ENCODE results near the gene PALM. TPM values are rescaled to one million over a fixed set of nuclear protein-coding genes. Genes with fewer than 3 reads are reported as not detected.
"Not testable (repeated sequence)": the region's sequence is repeated elsewhere in the genome, so short reads cannot be mapped to it uniquely, and the experiment has no call there.

Gene PALM
- polyA plus RNA-seq, 4 donors, result 12.4 to 37.6 (median 25.3) TPM

DNA sequence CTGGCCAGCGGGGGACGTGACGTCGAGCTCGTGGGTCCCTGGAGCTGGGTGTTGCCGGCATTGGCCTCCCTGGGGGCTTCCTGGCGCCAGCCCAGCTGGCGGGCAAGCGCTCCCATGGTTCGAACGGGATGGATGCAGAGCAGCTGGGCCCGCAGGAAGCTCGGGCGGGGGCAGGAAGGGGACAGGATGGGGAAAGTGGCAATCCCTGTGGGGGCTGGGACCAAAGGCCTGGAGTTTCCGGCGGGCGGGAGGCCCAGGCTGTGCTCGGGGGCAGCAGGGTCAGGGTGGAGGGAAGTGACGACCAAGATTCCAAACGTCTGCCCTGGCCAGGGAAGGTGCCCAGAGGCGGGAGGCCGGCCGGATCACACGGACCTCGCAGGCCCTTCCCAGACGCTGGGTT, 19.3 kb downstream of the PALM start:
- WGBS, 3 donors, result 50 to 60% (median 57%) methylated on average over 26 of the region's 26 CpGs
- Histone ChIP-seq H3K36me3 (ENCODE audit: control insufficient read depth in 3 of 3, insufficient read depth in 2 of 3, low read depth in 1 of 3, low read length in 3 of 3) (peaks cover 0 to 45% (median 0%) of the 10 kb centered on the region in 3 donors), H3K4me3 (ENCODE audit: low read depth in 1 of 3, low read length in 3 of 3) (no peak overlapping the region), H3K9me3 (ENCODE audit: control insufficient read depth in 2 of 2, insufficient read depth in 1 of 2, low read depth in 1 of 2, low read length in 1 of 2) (no peaks in the 10 kb centered on the region), H3K27ac (ENCODE audit: low read depth in 1 of 3, low read length in 2 of 3) (peak overlapping the region in 2 of 3 donors; percentile 13 to 68), H3K4me1 (ENCODE audit: control insufficient read depth in 3 of 3, insufficient read depth in 2 of 3, low read depth in 1 of 3, low read length in 2 of 3) (peaks cover 0 to 4% (median 0%) of the 10 kb centered on the region in 3 donors), H3K27me3 (ENCODE audit: control insufficient read depth in 3 of 3, insufficient read depth in 3 of 3, low read length in 3 of 3) (no peaks in the 10 kb centered on the region)
- FAIRE-seq (no peak), DNase-seq (no peak)

DNA sequence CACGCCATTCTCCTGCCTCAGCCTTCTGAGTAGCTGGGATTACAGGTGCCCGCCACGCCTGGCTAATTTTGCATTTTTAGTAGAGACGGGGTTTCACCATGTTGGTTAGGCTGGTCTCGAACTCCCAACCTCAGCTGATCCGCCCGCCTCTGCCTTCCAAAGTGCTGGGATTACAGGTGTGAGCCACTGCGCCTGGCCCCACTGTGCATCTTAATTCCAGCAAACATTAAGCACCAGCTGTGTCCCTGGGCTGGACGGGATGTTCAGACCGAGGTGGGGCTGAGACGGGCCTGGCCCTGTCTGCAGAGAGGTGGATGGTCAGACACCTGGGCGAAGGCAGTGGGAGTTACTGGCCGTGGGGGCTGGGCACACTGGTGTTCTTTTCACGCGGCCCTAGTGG, 20.8 kb downstream of the PALM start:
- H3K27me3 ChIP-seq (ENCODE audit: control insufficient read depth in 3 of 3, insufficient read depth in 3 of 3, low read length in 3 of 3); H3K27ac ChIP-seq (ENCODE audit: low read depth in 1 of 3, low read length in 2 of 3); FAIRE-seq; H3K4me3 ChIP-seq (ENCODE audit: low read depth in 1 of 3, low read length in 3 of 3); H3K9me3 ChIP-seq (ENCODE audit: control insufficient read depth in 2 of 2, insufficient read depth in 1 of 2, low read depth in 1 of 2, low read length in 1 of 2); DNase-seq; H3K4me1 ChIP-seq (ENCODE audit: control insufficient read depth in 3 of 3, insufficient read depth in 2 of 3, low read depth in 1 of 3, low read length in 2 of 3): not testable (repeated sequence)
- H3K36me3 ChIP-seq (ENCODE audit: control insufficient read depth in 3 of 3, insufficient read depth in 2 of 3, low read depth in 1 of 3, low read length in 3 of 3), result peaks cover 0 to 57% (median 0%) of the 10 kb centered on the region in 3 donors
- WGBS, 3 donors, result 80 to 88% (median 88%) methylated on average over 15 of the region's 15 CpGs

DNA sequence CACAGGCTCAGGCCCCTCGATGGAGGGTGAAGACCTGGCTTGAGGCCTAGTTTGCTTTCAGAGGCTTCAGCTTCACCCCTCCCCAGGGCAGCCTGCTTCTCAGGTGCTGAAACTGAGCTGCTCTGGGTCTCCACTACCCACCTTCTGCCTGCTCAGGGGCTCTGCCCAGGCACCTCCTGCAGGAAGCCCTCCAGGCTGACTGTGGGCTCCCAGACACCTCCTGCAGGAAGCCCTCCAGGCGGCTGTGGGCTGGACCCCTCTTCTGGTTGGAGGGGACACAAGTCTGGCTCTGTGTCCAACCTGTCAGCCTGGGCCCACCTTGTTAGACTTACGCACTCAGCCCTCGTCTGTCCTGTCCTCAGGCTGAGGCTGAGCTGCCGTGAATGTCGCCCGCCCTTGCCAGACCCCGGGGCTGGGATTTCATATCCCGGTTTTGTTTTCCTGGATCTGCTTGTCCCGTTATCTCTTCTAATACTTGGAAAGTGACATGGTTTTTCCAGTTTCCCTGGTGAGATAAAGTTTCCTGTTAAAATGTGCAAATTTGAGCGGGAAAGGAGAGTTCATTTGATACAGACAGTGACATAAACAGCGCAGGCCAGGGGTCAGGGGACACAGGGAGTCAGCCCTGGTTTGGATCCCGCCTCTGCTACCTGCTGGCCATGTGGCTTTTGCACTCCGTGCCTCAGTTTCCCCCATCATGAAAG, 21.4 kb downstream of the PALM start:
- Histone ChIP-seq H3K4me1 (ENCODE audit: control insufficient read depth in 3 of 3, insufficient read depth in 2 of 3, low read depth in 1 of 3, low read length in 2 of 3) (peaks cover 0 to 9% (median 0%) of the 10 kb centered on the region in 3 donors), H3K27me3 (ENCODE audit: control insufficient read depth in 3 of 3, insufficient read depth in 3 of 3, low read length in 3 of 3) (no peaks in the 10 kb centered on the region), H3K36me3 (ENCODE audit: control insufficient read depth in 3 of 3, insufficient read depth in 2 of 3, low read depth in 1 of 3, low read length in 3 of 3) (peaks cover 0 to 62% (median 0%) of the 10 kb centered on the region in 3 donors), H3K27ac (ENCODE audit: low read depth in 1 of 3, low read length in 2 of 3) (no peak overlapping the region), H3K4me3 (ENCODE audit: low read depth in 1 of 3, low read length in 3 of 3) (no peak overlapping the region), H3K9me3 (ENCODE audit: control insufficient read depth in 2 of 2, insufficient read depth in 1 of 2, low read depth in 1 of 2, low read length in 1 of 2) (no peaks in the 10 kb centered on the region)
- no peak for DNase-seq
- WGBS, 3 donors, result 62 to 80% (median 68%) methylated on average over 14 of the region's 14 CpGs
- FAIRE-seq, result no peak

DNA sequence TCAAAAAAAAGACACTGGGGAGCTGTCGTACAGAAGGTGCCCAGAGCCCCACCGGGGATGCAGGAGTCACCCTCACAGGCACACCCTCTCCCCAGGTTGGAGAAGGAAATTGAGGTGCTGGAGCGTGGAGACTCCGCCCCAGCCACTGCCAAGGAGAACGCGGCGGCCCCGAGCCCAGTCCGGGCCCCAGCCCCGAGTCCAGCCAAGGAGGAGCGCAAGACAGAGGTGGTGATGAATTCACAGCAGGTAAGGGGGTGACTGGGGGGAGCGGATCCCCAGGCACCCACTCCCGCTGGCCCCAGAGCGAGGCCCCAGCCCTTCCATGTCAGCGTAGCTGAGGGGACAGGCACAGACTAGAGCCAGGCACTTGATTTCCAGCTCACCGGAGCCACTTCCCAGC, 22.3 kb downstream of the PALM start:
- Histone ChIP-seq H3K4me3 (ENCODE audit: low read depth in 1 of 3, low read length in 3 of 3) (no peak overlapping the region), H3K4me1 (ENCODE audit: control insufficient read depth in 3 of 3, insufficient read depth in 2 of 3, low read depth in 1 of 3, low read length in 2 of 3) (peaks cover 0 to 14% (median 0%) of the 10 kb centered on the region in 3 donors), H3K36me3 (ENCODE audit: control insufficient read depth in 3 of 3, insufficient read depth in 2 of 3, low read depth in 1 of 3, low read length in 3 of 3) (peaks cover 0 to 59% (median 0%) of the 10 kb centered on the region in 3 donors), H3K27ac (ENCODE audit: low read depth in 1 of 3, low read length in 2 of 3) (no peak overlapping the region), H3K9me3 (ENCODE audit: control insufficient read depth in 2 of 2, insufficient read depth in 1 of 2, low read depth in 1 of 2, low read length in 1 of 2) (no peaks in the 10 kb centered on the region), H3K27me3 (ENCODE audit: control insufficient read depth in 3 of 3, insufficient read depth in 3 of 3, low read length in 3 of 3) (no peaks in the 10 kb centered on the region)
- FAIRE-seq, result no peak
- no peak for DNase-seq
- 64 to 92% (median 78%) methylated on average over 15 to 16 of the region's 16 CpGs for WGBS, 3 donors

DNA sequence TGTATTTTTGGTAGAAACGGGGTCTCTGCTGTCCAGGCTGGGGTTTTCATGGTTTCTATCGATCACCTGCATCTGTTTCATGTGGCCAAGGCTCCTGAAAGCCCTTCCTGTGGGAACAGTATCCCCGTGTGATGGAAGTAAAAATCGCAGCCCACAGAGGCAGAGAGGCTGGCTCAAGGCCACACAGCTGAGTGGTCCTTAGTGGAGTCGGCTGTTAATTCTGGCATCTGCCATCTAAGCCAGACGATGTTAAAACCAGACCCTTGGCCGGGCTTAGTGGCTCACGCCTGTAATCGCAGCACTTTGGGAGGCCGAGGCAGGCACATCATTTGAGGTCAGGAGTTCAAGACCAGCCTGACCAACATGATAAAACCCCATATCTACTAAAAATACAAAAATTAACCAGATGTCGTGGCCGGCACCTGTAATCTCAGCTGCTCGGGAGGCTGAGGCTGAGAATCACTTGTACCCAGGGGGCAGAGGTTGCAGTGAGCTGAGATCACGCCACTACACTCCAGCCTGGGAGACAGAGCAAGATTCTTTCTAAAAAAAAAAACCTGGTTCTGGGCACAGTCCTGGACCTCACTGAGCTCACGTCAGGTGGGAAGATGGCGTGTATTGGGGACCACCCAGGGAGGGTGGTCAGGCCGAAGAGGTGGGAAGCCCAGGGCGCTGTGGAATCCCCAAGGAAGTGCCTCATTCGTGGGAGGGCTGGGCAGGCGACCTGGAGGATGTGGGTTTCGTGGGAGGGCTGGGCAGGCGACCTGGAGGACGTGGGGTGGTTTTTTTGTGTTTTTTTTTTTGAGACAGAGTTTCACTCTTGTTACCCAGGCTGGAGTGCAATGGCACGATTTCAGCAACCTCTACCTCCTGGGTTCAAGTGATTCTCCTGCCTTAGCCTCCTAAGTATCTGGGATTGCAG, 23.7 kb downstream of the PALM start:
- no peak for FAIRE-seq
- WGBS, 3 donors, result 34 to 67% (median 48%) methylated on average over 24 of the region's 24 CpGs
- H3K9me3 ChIP-seq (ENCODE audit: control insufficient read depth in 2 of 2, insufficient read depth in 1 of 2, low read depth in 1 of 2, low read length in 1 of 2), result no peaks in the 10 kb centered on the region

DNA sequence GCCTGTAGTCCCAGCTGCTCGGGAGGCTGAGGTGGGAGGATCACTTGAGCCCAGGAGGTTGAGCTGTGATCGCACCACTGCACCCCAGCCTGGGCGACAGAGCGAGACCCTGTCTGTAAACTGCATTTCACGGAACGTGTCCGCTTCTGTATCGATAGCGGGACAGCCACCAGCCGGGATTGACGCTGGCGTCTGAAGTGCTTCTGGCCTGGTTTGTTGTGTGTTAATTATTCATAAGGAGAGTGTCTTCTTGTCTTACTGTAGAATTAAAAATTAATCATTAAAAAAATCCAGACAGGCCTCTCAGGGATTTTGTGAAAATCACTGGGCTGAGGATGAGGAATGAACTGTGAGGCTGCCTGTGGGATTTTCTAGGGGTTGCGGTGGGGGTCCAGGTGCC, 26.0 kb downstream of the PALM start:
- no peak overlapping the region for H3K4me3 ChIP-seq (ENCODE audit: low read depth in 1 of 3, low read length in 3 of 3)

More for the DNA sequence above, 23.7 kb downstream of the PALM start:
- Histone ChIP-seq H3K27ac (ENCODE audit: low read depth in 1 of 3, low read length in 2 of 3) (no peak overlapping the region), H3K4me3 (ENCODE audit: low read depth in 1 of 3, low read length in 3 of 3) (no peak overlapping the region), H3K27me3 (ENCODE audit: control insufficient read depth in 3 of 3, insufficient read depth in 3 of 3, low read length in 3 of 3) (no peaks in the 10 kb centered on the region), H3K4me1 (ENCODE audit: control insufficient read depth in 3 of 3, insufficient read depth in 2 of 3, low read depth in 1 of 3, low read length in 2 of 3) (peaks cover 0 to 27% (median 0%) of the 10 kb centered on the region in 3 donors), H3K36me3 (ENCODE audit: control insufficient read depth in 3 of 3, insufficient read depth in 2 of 3, low read depth in 1 of 3, low read length in 3 of 3) (peaks cover 0 to 54% (median 0%) of the 10 kb centered on the region in 3 donors)
- no peak for DNase-seq

DNA sequence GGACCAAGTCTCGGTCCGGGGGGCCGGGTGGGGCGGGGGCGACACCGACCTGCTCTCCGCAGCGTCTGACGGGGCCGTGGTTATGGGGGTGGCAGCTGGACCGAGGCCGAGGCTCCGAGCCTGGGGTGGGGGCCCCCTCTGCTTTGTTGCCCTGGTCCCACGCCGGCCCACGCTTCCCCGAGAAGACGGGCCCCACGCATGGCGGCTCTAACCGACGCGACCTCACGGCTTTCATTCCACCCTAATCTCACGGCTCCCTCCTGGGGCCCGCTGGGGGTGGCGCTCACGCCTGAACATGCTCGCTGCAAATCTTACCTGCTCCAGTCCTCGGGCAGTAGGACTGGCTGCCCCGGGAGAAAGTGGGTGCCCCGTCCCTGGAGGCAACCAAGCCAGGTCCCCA, 27.4 kb downstream of the PALM start:
- H3K4me3 ChIP-seq (ENCODE audit: low read depth in 1 of 3, low read length in 3 of 3), result no peak overlapping the region
- 89 to 92% (median 91%) methylated on average over 32 of the region's 32 CpGs for WGBS, 3 donors
- DNase-seq (no peak), FAIRE-seq (no peak)
- no peaks in the 10 kb centered on the region for H3K27me3 ChIP-seq (ENCODE audit: control insufficient read depth in 3 of 3, insufficient read depth in 3 of 3, low read length in 3 of 3)
- H3K27ac ChIP-seq (ENCODE audit: low read depth in 1 of 3, low read length in 2 of 3), result no peak overlapping the region
- peaks cover 0 to 56% (median 0%) of the 10 kb centered on the region in 3 donors for H3K4me1 ChIP-seq (ENCODE audit: control insufficient read depth in 3 of 3, insufficient read depth in 2 of 3, low read depth in 1 of 3, low read length in 2 of 3)
- peaks cover 0 to 11% of the 10 kb centered on the region in 2 donors for H3K9me3 ChIP-seq (ENCODE audit: control insufficient read depth in 2 of 2, insufficient read depth in 1 of 2, low read depth in 1 of 2, low read length in 1 of 2)
- peaks cover 0 to 48% (median 0%) of the 10 kb centered on the region in 3 donors for H3K36me3 ChIP-seq (ENCODE audit: control insufficient read depth in 3 of 3, insufficient read depth in 2 of 3, low read depth in 1 of 3, low read length in 3 of 3)

More for the DNA sequence above, 26.0 kb downstream of the PALM start:
- Histone ChIP-seq H3K9me3 (ENCODE audit: control insufficient read depth in 2 of 2, insufficient read depth in 1 of 2, low read depth in 1 of 2, low read length in 1 of 2) (peaks cover 0 to 11% of the 10 kb centered on the region in 2 donors), H3K27me3 (ENCODE audit: control insufficient read depth in 3 of 3, insufficient read depth in 3 of 3, low read length in 3 of 3) (no peaks in the 10 kb centered on the region), H3K36me3 (ENCODE audit: control insufficient read depth in 3 of 3, insufficient read depth in 2 of 3, low read depth in 1 of 3, low read length in 3 of 3) (peaks cover 0 to 46% (median 0%) of the 10 kb centered on the region in 3 donors), H3K4me1 (ENCODE audit: control insufficient read depth in 3 of 3, insufficient read depth in 2 of 3, low read depth in 1 of 3, low read length in 2 of 3) (peaks cover 0 to 42% (median 0%) of the 10 kb centered on the region in 3 donors), H3K27ac (ENCODE audit: low read depth in 1 of 3, low read length in 2 of 3) (no peak overlapping the region)
- DNase-seq, result no peak
- WGBS, 3 donors, result 66 to 75% (median 69%) methylated on average over 13 of the region's 13 CpGs
- FAIRE-seq, result no peak

DNA sequence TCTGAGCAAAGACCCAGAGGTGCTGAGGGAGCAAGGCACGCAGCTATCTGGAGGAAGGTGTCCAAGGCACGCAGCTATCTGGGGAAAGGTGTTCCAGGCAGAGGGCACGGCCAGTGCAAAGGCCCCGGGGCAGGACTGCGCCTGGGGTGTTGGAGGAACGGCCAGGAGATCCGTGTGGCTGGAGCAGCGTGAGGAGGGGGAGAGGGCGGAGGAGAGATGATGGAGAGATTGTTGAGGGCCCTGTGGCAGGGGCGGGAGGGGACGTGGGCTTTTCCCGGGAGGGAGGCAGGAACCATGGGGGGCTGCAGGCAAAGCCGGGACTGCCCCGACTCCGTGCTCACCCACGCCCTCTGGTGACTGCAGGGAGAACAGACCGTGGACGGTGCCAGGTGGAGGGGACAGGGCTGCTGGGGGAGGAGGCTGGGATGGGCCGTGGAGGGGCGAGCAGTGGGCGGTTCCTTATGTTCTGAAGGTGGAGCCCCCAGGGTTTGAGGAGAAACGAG, 28.9 kb downstream of the PALM start:
- DNase-seq, result peak; percentile 62 to 74
- Histone ChIP-seq H3K27ac (ENCODE audit: low read depth in 1 of 3, low read length in 2 of 3) (peak overlapping the region; percentile 37 to 98 (median 85)), H3K36me3 (ENCODE audit: control insufficient read depth in 3 of 3, insufficient read depth in 2 of 3, low read depth in 1 of 3, low read length in 3 of 3) (peaks cover 0 to 44% (median 0%) of the 10 kb centered on the region in 3 donors), H3K4me1 (ENCODE audit: control insufficient read depth in 3 of 3, insufficient read depth in 2 of 3, low read depth in 1 of 3, low read length in 2 of 3) (peaks cover 0 to 70% (median 0%) of the 10 kb centered on the region in 3 donors), H3K9me3 (ENCODE audit: control insufficient read depth in 2 of 2, insufficient read depth in 1 of 2, low read depth in 1 of 2, low read length in 1 of 2) (peaks cover 0 to 11% of the 10 kb centered on the region in 2 donors), H3K27me3 (ENCODE audit: control insufficient read depth in 3 of 3, insufficient read depth in 3 of 3, low read length in 3 of 3) (no peaks in the 10 kb centered on the region), H3K4me3 (ENCODE audit: low read depth in 1 of 3, low read length in 3 of 3) (no peak overlapping the region)
- WGBS, 3 donors, result 15 to 33% (median 23%) methylated on average over 18 to 22 of the region's 22 CpGs
- no peak for FAIRE-seq
